K562 (cell line): Measurements from ENCODE around the gene PRC1. TPM values are rescaled to one million over a fixed set of nuclear protein-coding genes. Genes with fewer than 3 reads are reported as not detected.

Experiments
- AFF4 ChIP-seq: sonication (generic); formaldehyde crosslinking; IDR thresholded peaks from 2 replicates; pipeline ENCODE4 v1.8.0; 2023; ENCODE audit warnings: mild to moderate bottlenecking, missing genetic modification reagents
- ATF1 ChIP-seq, 2 experiments: fragments of 450-650 bp in 1 of 2; IDR thresholded peaks; 2 replicates each; pipeline ENCODE4 v1.6.1; 2016; ENCODE audit warnings: missing compliant biosample characterization in 1 of 2, missing genetic modification characterization in 1 of 2
- BRD9 ChIP-seq: fragments of 450-650 bp; IDR thresholded peaks from 2 replicates; pipeline ENCODE4 v1.6.1; 2018; ENCODE audit warnings: low read depth; ENCODE audit not compliant: partially characterized antibody
- CC2D1A ChIP-seq: fragments of 450-650 bp; IDR thresholded peaks from 2 replicates; pipeline ENCODE4 v1.6.1; 2017; ENCODE audit warnings: mild to moderate bottlenecking
- EP400 ChIP-seq: fragments of 450-650 bp; IDR thresholded peaks from 2 replicates; pipeline ENCODE4 v1.6.1; 2017; ENCODE audit warnings: antibody characterized with exemption, mild to moderate bottlenecking, moderate library complexity
- FUS ChIP-seq: fragments of 200-400 bp; formaldehyde crosslinking; optimal IDR thresholded peaks from 2 replicates; pipeline ENCODE3; 2017; ENCODE audit warnings: low read depth, low read length
- HDAC2 ChIP-seq: fragments of 450-650 bp; IDR thresholded peaks from 2 replicates; pipeline ENCODE4 v1.6.1; 2016; ENCODE audit warnings: mild to moderate bottlenecking
- JUND ChIP-seq, 2 experiments: IDR thresholded peaks; 2 replicates in 1 of 2; 3 replicates in 1 of 2; pipeline ENCODE4 v1.6.1; 2011; ENCODE audit warnings: borderline replicate concordance in 2 of 2, low read depth in 2 of 2, low read length in 2 of 2, improper control_type of control experiment in 1 of 2, missing biosample characterization in 1 of 2, missing genetic modification characterization in 1 of 2, missing genetic modification reagents in 1 of 2
- MCM2 ChIP-seq: fragments of 450-650 bp; IDR thresholded peaks from 2 replicates; pipeline ENCODE4 v1.6.1; 2017; ENCODE audit warnings: low read depth, mild to moderate bottlenecking
- NONO ChIP-seq, 2 experiments: fragments of 200-400 bp in 1 of 2; fragments of 450-650 bp in 1 of 2; formaldehyde crosslinking in 1 of 2; IDR thresholded peaks; 2 replicates each; pipeline ENCODE4 v1.6.1; 2017; ENCODE audit warnings: low read depth in 2 of 2, mild to moderate bottlenecking in 2 of 2, moderate library complexity in 2 of 2, low read length in 1 of 2
- POLR3G ChIP-seq: IDR thresholded peaks from 2 replicates; pipeline ENCODE4 v1.6.1; 2011; ENCODE audit not compliant: insufficient read length, insufficient replicate concordance; ENCODE audit errors: extremely low read depth
- RHOXF2B ChIP-seq: fragments of 250-450 bp; sonication (Bioruptor Pico); conservative IDR thresholded peaks from 2 replicates; pipeline ENCODE4 v1.5.1; 2021
- SMARCA5 ChIP-seq: fragments of 450-650 bp; IDR thresholded peaks from 2 replicates; pipeline ENCODE4 v1.6.1; 2016
- STAT5A ChIP-seq: IDR thresholded peaks from 2 replicates; pipeline ENCODE4 v1.6.1; 2012; ENCODE audit warnings: low read length, inconsistent platforms, borderline replicate concordance
- STAT6 ChIP-seq: sonication (generic); formaldehyde crosslinking; IDR thresholded peaks from 2 replicates; pipeline ENCODE4 v1.8.1; 2023; ENCODE audit warnings: mild to moderate bottlenecking, missing genetic modification reagents
- U2AF2 ChIP-seq: fragments of 200-400 bp; formaldehyde crosslinking; optimal IDR thresholded peaks from 2 replicates; pipeline ENCODE3; 2017; ENCODE audit warnings: low read depth, mild to moderate bottlenecking, low read length
- ZNF24 ChIP-seq: fragments of 450-650 bp; IDR thresholded peaks from 2 replicates; pipeline ENCODE4 v1.6.1; 2016
- ZNF282 ChIP-seq: sonication (generic); formaldehyde crosslinking; IDR thresholded peaks from 2 replicates; pipeline ENCODE4 v1.8.1; 2023; ENCODE audit warnings: missing genetic modification reagents
- ZNF395 ChIP-seq: fragments of 200-800 bp; sonication (Bioruptor generic); IDR thresholded peaks from 2 replicates; pipeline ENCODE4 v1.6.1; 2017; ENCODE audit warnings: missing genetic modification characterization, missing compliant biosample characterization
- ZNF644 ChIP-seq: fragments of 200-800 bp; sonication (Bioruptor generic); IDR thresholded peaks from 2 replicates; pipeline ENCODE4 v1.6.1; 2016; ENCODE audit warnings: low read depth, missing genetic modification characterization, missing compliant biosample characterization
- ZNF778 ChIP-seq: fragments of 450-650 bp; formaldehyde crosslinking; IDR thresholded peaks from 2 replicates; pipeline ENCODE4 v1.4.0; 2020; ENCODE audit warnings: mild to moderate bottlenecking, moderate library complexity
- polyA plus RNA-seq, 8 experiments: library from polyadenylated mRNA; depleted of rRNA in 4 of 8; stranded (reverse) in 5 of 8; unstranded in 3 of 8; fragments of >200 nt; fragmentation: Nextera tagmentation in 2 of 8; fragmentation: Illumina TruSeq in 1 of 8; extraction: Ambion mirVana in 2 of 8; extraction: Trizol in 1 of 8; gene quantifications; 2 replicates each; pipeline versions ENCODE4 v1.2.1 to v1.2.3, GENCODE V29; 2011 to 2014; ENCODE audit warnings: inconsistent platforms in 1 of 8, missing spikeins in 1 of 8
- total RNA-seq, 7 experiments: library from RNA; depleted of rRNA in 6 of 7; stranded (reverse); fragments of >200 nt in 6 of 7; fragmentation: Illumina TruSeq in 2 of 7; extraction: Trizol in 2 of 7; gene quantifications; 2 replicates each; pipeline versions ENCODE4 v1.2.1 to v1.2.3, GENCODE V29; 2011 to 2021; ENCODE audit warnings: low replicate concordance in 1 of 7

The PRC1 gene
- total and polyA plus RNA-seq, 9 of the 15 experiments (the other 6 are each of a cell fraction or from before 2014, with no cell fraction given), result 156 to 391 (median 240) TPM

GRCh38 chr15:90994059-90994416, 297 bp downstream of the PRC1 start (continued):
- TF ChIP-seq NONO (IDR thresholded peaks at IDR 0.05; ENCODE audit: low read depth in 2 of 2, low read length in 1 of 2) (0 out of 4 replicates have a peak, but pooled peaks of 1 of the 2 experiments have one; percentile 58), ZNF24 (0 out of 2 replicates have a peak, but pooled peaks have one; percentile 12), ZNF395 (CRISPR knock-in tag) (no peak), FUS (no peak), ZNF778 (no peak), ZNF282 (CRISPR knock-in tag) (no peak), ZNF644 (tag) (no peak), SMARCA5 (no peak), U2AF2 (no peak), AFF4 (CRISPR knock-in tag) (no peak), EP400 (no peak), JUND (IDR thresholded peaks at IDR 0.05; ENCODE audit: borderline replicate concordance, low read depth, low read length) (no peak), JUND (tag; IDR thresholded peaks at IDR 0.05; ENCODE audit: borderline replicate concordance, low read depth, low read length) (no peak), STAT6 (CRISPR knock-in tag) (no peak), HDAC2 (no peak), RHOXF2B (CRISPR knock-in tag) (no peak), MCM2 (no peak), CC2D1A (no peak), STAT5A (no peak), BRD9 (peak; percentile 39), POLR3G (no peak), ATF1 (CRISPR knock-in tag; IDR thresholded peaks at IDR 0.05) (no peak), ATF1 (tag; IDR thresholded peaks at IDR 0.05) (no peak)
